Measurements from ENCODE around the gene MZF1.
"Not testable (repeated sequence)": the region's sequence is repeated elsewhere in the genome, so short reads cannot be mapped to it uniquely, and the experiment has no call there.

Gene MZF1

DNA sequence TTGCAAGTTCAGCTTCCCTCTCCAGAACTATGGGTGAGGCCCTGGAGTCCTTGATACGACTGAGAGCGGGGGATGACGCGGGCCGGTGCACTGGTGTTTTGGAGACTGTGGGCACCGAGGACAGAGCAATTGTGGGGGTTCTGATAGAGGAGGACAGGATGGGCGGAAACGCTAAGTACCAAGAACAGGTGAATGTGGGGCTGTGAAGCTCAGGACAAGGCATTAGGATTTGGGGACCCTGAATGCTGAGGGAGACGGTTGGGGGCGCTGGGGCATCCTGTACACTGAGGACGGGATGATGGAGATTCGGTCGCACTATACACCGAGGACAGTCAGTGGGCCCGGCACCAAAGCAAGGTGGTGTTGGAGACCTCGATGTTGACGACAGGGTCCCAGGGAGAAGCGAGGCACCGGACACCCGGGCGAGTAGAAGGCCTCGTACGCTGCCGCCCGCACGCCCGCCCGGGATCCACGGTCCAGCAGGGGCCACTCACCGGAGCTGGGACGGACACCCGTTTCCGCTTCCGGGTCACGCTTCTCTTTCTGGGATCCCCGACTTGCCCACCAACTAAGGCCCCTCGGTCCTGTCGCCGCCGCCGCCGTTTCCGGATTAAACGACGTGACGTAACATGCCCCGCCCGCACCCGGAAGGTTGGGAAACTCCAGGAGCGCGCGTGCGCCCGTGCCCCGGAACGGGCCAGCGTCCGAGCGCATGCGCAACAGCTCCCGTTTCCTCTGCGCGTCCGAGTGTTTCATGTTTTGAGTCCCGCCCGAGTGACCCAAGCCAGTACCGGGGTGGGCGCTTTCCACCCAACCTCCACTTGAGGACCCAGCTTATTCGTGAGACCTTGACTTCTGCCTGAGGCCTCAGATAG, 18.4 kb downstream of the MZF1 start, which contains the start of gene CHMP2A:
TSS of gene CHMP2A (minus strand) at position 612 of the 875 bp plus-strand sequence. CDS start 893 bp downstream, outside the sequence.
- no peak for DNase-seq

DNA sequence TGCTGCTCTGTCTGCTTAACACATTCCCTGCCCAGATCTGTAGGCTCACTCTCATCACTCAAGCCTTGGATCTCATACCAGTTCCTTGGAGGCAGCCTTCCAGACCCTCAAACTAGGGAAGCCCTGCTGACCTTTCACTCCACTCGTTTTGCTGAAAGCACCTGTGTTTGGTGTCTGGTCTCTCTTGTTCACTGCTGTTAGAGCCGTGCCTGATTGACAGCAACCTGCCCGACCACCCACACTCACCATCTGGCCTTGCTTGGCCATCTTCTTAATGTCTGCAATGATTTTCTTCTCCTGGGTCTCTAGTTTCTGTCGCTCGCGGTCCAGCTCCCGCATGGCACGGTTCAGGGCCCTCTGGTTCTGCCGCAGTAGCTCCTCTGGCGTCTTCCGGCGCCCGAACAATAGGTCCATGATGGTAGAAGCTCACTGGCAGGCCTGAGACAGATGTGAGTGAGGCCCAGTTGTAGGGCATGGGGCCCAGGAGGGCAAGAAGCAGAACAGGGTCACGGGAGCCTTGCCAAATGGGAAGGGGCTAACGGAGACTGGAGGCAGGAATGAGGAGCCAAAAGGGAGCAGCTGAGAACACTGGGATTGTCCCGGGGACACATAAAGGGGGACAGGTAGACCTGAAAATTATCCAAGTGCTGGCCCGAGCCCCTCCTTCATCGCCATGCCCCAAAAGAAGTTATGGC, 19.2 kb downstream of the MZF1 start:
- no peak for DNase-seq

DNA sequence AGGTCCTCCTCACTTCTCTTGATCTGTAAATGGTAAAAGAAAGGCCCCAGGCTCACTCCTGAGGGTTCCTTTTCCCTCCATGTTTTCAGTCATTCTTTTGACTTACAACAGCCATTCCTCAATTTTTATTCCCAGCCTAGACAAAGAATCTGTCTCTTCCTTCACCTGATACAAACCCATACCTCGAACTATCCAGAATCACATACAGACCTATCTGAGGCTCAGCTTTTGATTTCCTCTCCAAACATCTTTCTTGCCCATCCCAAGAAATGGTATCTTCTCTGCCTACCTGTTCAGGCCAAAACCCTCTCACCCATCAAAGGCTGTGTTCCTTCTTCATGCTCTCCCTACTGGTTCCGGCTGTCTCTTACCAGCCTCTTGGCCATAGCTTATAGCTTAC, 20.5 kb downstream of the MZF1 start:
- no peak for DNase-seq

DNA sequence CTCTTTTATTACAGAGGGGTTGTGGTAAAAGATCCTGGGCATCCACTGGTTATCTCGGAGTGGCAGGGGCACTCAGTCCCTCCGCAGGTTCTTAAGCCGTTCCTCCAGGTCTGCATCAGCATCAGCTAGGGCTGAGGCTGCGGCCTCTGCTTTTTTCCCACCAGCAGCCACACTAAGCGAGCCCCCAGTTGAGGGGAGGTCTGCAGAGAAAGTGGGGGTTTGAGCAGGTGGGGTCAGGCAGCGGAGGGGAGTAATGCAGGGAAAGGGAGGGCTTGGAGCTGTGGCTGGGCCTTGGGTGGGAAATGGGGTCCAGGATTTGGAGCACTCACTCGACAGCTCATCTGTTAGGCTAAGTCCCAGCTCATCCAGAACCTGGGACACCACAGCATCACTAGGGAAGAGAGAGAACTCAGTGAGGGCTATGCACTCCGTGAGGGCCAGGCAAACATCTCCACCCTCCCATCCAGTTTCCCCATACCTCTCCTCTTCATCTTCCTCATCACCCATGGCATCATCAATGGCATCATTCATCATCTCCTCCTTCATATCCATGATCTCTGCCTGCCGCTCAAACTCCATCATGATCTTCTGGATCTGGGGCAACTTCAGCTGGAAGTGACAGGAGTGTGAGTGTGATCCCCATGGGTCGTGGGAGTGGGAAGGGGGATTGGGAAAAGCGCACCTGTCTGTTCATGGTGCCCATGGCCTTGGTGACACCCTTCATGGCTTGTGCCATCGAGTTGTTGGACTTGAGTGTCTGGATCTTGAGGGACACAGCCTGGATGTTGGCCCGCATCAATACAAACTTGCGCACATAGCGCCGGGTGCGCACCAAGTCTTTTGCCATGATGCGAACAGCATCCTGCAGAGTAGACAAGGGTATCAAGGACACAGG, 21.3 kb downstream of the MZF1 start:
- DNase-seq: no peak

DNA sequence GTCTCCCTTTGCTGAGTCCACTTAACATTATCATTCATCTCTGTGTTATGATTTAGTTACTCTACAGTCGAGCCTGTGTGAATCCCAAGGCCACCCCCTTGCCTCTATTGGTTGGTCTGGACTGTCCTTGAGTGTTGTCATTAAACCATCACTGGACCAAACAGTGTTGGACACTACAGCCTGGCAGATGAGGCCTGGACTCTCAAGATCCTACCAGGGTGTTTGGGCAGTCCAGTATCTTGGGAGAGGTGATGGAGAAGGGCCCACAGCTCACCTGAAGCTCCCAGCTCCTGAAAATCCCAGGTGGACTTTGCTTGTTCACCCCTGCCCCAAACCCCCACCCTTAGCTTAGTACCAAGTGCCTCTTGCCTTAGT, 22.0 kb downstream of the MZF1 start:
- DNase-seq: no peak

DNA sequence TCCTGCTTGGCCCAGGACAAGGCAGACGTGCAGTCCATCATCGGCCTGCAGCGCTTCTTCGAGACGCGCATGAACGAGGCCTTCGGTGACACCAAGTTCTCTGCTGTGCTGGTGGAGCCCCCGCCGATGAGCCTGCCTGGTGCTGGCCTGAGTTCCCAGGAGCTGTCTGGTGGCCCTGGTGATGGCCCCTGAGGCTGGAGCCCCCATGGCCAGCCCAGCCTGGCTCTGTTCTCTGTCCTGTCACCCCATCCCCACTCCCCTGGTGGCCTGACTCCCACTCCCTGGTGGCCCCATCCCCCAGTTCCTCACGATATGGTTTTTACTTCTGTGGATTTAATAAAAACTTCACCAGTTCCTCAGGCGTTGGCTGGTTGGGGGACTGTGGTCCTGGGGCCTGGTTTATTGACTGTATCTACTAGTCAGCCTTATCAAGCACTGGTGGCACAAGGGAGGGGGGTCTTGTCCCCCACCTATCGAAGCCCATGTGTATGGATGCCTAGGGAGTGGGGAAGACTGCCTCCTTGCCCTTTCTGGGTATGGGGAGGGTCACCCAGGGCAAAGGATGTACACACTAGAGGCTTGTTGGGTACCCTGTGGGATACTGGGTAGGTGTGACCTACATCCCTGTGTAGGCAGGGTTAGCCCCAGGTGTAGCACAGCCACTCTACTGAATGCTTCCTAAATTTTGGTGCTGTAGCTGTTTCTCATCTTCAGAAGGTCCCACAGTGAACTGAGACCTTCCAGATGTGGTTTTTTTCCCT, 22.6 kb downstream of the MZF1 start:
- DNase-seq: no peak

DNA sequence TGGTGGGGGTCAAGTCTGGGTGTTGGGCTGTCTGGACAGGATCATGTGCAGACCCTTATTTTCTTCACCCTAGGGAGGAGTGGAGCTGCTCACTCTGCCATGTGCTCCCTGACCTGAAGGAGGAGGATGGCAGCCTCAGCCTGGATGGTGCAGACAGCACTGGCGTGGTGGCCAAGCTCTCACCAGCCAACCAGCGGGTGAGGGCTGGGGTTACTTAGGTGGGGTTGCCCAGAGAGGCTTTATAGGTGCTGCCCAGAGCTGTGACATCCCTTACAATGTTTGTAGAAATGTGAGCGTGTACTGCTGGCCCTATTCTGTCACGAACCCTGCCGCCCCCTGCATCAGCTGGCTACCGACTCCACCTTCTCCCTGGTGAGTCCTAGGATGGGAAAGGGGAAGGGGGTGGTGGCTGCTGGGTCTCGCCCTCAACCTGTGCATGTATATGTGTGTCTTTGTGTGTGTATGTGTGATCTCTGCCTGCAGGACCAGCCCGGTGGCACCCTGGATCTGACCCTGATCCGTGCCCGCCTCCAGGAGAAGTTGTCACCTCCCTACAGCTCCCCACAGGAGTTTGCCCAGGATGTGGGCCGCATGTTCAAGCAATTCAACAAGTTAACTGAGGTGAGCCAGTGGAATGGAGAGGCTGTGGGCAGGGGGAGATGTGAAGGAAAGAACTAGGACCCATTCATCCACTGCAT, 23.3 kb downstream of the MZF1 start:
- DNase-seq: no peak

DNA sequence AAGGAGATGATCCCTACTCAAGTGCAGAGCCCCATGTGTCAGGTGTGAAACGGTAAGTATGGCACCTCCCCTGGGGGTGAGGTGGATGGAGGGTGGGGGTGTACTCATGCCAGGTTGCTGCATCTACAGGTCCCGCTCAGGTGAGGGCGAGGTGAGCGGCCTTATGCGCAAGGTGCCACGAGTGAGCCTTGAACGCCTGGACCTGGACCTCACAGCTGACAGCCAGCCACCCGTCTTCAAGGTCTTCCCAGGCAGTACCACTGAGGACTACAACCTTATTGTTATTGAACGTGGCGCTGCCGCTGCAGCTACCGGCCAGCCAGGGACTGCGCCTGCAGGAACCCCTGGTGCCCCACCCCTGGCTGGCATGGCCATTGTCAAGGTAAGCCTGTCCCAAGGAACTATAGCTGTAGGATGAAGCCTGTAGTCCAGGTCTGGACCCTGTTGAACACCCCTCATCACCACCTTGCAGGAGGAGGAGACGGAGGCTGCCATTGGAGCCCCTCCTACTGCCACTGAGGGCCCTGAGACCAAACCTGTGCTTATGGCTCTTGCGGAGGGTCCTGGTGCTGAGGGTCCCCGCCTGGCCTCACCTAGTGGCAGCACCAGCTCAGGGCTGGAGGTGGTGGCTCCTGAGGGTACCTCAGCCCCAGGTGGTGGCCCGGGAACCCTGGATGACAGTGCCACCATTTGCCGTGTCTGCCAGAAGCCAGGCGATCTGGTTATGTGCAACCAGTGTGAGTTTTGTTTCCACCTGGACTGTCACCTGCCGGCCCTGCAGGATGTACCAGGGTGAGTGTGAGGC, 24.1 kb downstream of the MZF1 start:
- no peak for DNase-seq

DNA sequence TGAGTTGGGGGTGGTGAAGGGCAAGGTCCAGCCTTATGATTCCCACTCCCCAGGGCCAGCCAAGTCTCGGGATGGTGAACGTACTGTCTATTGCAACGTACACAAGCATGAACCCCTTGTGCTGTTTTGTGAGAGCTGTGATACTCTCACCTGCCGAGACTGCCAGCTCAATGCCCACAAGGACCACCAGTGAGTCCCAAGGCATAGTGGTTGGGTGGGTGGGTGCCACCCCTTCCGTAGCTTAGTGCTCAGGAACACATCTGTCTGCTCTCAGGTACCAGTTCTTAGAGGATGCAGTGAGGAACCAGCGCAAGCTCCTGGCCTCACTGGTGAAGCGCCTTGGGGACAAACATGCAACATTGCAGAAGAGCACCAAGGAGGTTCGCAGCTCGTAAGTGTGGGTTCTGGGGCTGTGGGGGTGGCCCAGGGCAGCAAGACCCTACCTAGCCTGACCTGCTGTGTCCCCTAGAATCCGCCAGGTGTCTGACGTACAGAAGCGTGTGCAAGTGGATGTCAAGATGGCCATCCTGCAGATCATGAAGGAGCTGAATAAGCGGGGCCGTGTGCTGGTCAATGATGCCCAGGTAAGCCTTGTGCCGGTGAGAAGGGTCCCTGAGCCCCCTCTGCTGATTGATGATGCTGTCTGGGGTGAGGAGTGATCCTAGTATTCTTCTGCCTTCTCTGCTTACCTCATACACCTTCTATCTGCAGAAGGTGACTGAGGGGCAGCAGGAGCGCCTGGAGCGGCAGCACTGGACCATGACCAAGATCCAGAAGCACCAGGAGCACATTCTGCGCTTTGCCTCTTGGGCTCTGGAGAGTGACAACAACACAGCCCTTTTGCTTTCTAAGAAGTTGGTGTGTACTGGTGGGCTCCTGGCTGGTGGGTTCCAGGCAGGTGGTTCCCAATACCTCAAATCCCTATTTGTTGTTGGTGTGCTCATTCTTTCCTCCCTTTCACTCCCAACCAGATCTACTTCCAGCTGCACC, 25.5 kb downstream of the MZF1 start:
- DNase-seq: no peak

DNA sequence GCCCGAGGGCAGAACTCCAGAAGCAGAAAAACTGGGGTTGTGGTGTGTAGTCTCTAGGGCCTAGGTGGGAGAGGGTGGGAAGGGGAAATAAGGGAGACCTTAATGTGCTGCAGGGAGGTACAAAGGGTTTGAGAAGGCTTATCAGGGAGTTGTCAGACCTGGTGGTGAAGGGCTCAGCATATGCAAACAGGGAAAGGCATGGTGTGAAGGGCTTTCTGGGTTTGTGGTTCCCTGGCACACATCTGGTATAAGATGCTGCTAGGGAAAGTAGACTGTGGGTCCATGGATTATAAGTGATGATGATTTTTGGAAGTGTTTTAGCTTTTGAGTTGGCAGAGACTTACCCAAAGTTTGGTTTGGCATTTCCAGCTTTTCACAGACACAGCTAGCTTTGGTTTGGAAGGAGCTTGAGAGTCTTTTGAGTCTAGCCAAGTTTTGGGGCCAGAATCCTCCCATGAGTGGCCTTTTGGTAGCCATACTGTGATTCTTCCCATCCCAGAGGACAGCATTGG, 27.1 kb downstream of the MZF1 start:
- DNase-seq: no peak

DNA sequence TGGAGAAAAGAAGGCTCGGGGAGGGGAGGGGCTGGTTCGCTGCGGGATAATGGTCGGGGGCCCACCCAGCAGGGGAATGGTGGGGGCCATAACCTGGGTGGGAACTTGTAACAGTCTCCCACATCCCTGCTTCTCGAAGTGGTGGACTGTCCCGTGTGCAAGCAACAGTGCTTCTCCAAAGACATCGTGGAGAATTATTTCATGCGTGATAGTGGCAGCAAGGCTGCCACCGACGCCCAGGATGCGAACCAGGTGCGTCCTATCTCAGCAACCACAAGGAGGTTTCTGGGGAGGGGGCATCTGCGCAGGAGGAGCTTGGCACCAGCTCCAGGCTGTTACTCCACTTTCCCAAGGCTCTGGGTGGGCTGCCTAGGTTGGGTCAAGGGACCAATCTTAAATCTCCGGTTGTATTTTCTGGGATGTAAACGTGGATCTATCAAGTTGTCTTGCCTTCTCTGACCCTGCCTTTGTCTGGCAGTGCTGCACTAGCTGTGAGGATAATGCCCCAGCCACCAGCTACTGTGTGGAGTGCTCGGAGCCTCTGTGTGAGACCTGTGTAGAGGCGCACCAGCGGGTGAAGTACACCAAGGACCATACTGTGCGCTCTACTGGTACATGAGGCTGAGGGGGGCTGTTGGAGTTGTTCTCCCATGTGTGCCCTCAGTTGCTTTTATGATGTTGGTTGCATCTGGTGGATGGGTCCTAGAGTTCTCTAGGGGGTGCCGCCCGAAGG, 27.7 kb downstream of the MZF1 start:
- no peak for DNase-seq

DNA sequence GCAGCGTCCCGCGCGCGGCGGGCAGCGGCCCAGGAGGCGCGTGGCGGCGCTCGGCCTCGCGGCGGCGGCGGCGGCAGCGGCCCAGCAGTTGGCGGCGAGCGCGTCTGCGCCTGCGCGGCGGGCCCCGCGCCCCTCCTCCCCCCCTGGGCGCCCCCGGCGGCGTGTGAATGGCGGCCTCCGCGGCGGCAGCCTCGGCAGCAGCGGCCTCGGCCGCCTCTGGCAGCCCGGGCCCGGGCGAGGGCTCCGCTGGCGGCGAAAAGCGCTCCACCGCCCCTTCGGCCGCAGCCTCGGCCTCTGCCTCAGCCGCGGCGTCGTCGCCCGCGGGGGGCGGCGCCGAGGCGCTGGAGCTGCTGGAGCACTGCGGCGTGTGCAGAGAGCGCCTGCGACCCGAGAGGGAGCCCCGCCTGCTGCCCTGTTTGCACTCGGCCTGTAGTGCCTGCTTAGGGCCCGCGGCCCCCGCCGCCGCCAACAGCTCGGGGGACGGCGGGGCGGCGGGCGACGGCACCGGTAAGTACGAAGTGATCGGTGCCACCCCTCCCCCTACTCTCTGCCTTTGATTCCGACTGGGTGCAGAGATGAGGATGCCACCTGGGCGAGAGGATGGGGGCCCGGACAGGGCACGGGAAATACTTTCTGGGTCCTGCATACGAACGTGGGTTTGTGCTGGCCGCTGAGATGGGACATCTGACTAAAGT, 28.4 kb downstream of the MZF1 start:
- no peak for DNase-seq

DNA sequence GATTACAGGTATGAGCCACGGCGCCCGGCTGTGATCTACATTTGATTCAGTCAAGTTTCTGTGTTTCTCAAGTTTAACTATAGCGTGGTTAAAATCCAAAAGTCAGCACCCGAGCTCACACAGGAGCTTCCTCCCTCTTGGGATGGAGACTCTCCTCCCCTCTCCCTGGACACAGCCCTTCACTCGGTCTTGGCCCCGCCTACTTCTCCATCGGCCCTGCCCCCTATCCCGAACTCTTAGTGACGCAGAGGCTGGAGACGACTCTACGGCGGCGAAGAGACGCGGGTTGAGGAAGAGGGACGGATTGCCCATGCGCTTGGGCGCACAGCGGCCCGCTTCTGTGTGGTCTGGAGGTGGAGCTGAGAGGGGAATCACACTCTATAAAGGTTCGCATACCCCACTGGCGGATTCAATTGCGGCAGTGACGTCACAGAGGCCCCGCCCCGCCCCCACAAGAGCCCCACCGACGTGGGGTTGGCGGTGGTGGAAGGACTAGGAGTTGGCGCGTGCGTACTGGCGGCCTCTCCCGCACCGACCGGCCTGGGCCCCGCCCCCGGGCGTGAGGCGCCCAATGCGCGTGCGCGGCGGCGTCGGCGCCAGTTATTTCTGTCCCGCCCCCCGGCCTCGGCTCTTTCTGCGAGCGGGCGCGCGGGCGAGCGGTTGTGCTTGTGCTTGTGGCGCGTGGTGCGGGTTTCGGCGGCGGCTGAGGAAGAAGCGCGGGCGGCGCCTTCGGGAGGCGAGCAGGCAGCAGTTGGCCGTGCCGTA, 29.1 kb downstream of the MZF1 start, which contains the start of gene TRIM28:
TSS of gene TRIM28 (plus strand) at position 239 of the 765 bp plus-strand sequence. CDS start 694 bp downstream, outside the sequence.
- DNase-seq: no peak

DNA sequence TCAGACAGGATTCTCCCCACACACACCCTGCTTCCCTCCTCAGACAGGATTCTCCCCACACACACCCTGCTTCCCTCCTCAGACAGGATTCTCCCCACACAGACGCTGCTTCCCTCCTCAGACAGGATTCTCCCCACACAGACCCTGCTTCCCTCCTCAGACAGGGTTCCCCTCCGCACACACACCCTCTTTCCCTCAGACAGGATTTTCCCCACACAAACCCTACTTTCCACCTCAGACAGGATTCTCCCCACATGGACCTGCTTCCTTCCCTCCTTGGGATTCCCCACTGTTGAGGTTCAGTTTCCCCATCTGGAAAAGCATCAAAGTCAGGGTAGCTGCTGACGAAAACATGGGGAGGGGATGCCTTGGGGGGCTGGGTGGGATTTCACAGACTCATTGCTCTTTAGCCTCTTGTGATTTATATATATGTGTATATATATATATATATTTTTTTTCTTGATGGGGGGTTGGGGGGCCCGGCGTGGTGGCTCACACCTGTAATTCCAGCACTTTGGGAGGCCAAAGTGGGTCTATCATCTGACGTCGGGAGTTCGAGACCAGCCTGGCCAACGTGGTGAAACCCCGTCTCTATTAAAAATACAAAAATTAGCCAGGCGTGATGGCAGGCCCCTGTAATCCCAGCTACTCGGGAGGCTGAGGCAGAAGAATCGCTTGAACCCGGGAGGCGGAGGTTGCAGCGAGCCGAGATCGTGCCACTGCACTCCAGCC, 30.3 kb downstream of the MZF1 start:
- DNase-seq: not testable (repeated sequence)

DNA sequence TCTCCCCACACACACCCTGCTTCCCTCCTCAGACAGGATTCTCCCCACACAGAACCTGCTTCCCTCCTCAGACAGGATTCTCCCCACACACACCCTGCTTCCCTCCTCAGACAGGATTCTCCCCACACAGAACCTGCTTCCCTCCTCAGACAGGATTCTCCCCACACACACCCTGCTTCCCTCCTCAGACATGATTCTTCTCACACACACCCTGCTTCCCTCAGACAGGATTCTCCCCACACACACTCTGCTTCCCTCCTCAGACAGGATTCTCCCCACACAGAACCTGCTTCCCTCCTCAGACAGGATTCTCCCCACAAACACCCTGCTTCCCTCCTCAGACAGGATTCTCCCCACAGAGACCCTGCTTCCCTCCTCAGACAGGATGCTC, 34.0 kb downstream of the MZF1 start:
- not testable (repeated sequence) for DNase-seq

All from NCI-H526 treated with DMSO at 0.1 percent for 48 hours (cell line).